ENCODE measurements around the gene FAM156B. TPM values are rescaled to one million over a fixed set of nuclear protein-coding genes. Genes with fewer than 3 reads are reported as not detected.

Gene FAM156B
- total RNA-seq, 2 experiments from 2014 or later, result 8.4 to 8.8 TPM

Other genes starting within 250 kb of the FAM156B start
- not detected for gene SSX7, start 242.4 kb upstream of the FAM156B start, total RNA-seq
- not detected for gene SSX2, start 190.2 kb upstream of the FAM156B start, total RNA-seq
- not detected for gene SSX2B, start 146.1 kb upstream of the FAM156B start, total RNA-seq
- not detected for gene SPANXN5, start 99.9 kb upstream of the FAM156B start, total RNA-seq
- not detected for gene XAGE5, start 86.0 kb upstream of the FAM156B start, total RNA-seq
- not detected for gene XAGE3, start 29.2 kb upstream of the FAM156B start, total RNA-seq
- 10 to 100 TPM in 1 of 2 experiments, 1 to 10 TPM in 1; 9.7 to 11.4 TPM for gene FAM156A, start 61.2 kb downstream of the FAM156B start, total RNA-seq
- under 1 TPM; 0.05 to 0.08 TPM for gene GPR173, start 151.5 kb downstream of the FAM156B start, total RNA-seq
- gene TSPYL2, start 185.0 kb downstream of the FAM156B start, total RNA-seq, result 1,000 to 10,000 TPM in 1 of 2 experiments, 100 to 1,000 TPM in 1; 978 to 1,030 TPM
- 1 to 10 TPM; 7.7 to 8.6 TPM for gene KANTR, start 196.8 kb downstream of the FAM156B start, total RNA-seq

All from CD8-positive, alpha-beta T cell (primary cell).